GM12878 (cell line): ENCODE results near the gene GPBP1L1. TPM values are rescaled to one million over a fixed set of nuclear protein-coding genes. Genes with fewer than 3 reads are reported as not detected.

Source experiments
- CHD4 ChIP-seq: fragments of 200-600 bp; sonication (generic); IDR thresholded peaks from 2 replicates; pipeline ENCODE4 v1.6.1; 2016; ENCODE audit warnings: mild to moderate bottlenecking
- EP300 ChIP-seq, 2 experiments: fragments of 150-350 bp in 1 of 2; IDR thresholded peaks; 2 replicates each; pipeline ENCODE4 v1.6.1; 2011 to 2012; ENCODE audit warnings: low read depth in 2 of 2, low read length in 2 of 2, borderline replicate concordance in 1 of 2, improper control_type of control experiment in 1 of 2, inconsistent platforms in 1 of 2; ENCODE audit not compliant: control insufficient read depth in 1 of 2
- ETV6 ChIP-seq, 2 experiments: fragments of 450-650 bp in 1 of 2; IDR thresholded peaks in 1 of 2; conservative IDR thresholded peaks in 1 of 2; 2 replicates each; pipeline ENCODE4 v1.6.1; 2014; ENCODE audit warnings: antibody characterized with exemption in 1 of 2, borderline replicate concordance in 1 of 2, low read depth in 1 of 2, mild to moderate bottlenecking in 1 of 2, moderate library complexity in 1 of 2
- FOXK2 ChIP-seq: fragments of 450-650 bp; IDR thresholded peaks from 2 replicates; pipeline ENCODE4 v1.6.1; 2017; ENCODE audit warnings: mild to moderate bottlenecking, moderate library complexity
- GABPA ChIP-seq: IDR thresholded peaks from 2 replicates; pipeline ENCODE4 v1.6.1; 2014; ENCODE audit warnings: antibody characterized with exemption, low read depth, mild to moderate bottlenecking, inconsistent platforms
- NR2F1 ChIP-seq: fragments of 450-650 bp; conservative IDR thresholded peaks from 2 replicates; pipeline ENCODE4 v1.6.1; 2017; ENCODE audit warnings: mild to moderate bottlenecking
- RAD21 ChIP-seq: IDR thresholded peaks from 2 replicates; pipeline ENCODE4 v1.6.1; 2011; ENCODE audit warnings: mild to moderate bottlenecking, low read depth, low read length, moderate library complexity; ENCODE audit not compliant: insufficient read depth
- RAD51 ChIP-seq: fragments of 450-650 bp; IDR thresholded peaks from 2 replicates; pipeline ENCODE4 v1.6.1; 2016; ENCODE audit warnings: moderate library complexity, mild to moderate bottlenecking, inconsistent platforms
- RUNX3 ChIP-seq: IDR thresholded peaks from 2 replicates; pipeline ENCODE4 v1.6.1; 2012; ENCODE audit warnings: low read length, inconsistent platforms
- SMAD5 ChIP-seq: IDR thresholded peaks from 2 replicates; pipeline ENCODE4 v1.6.1; 2016; ENCODE audit warnings: antibody characterized with exemption, low read depth
- YY1 ChIP-seq: IDR thresholded peaks from 2 replicates; pipeline ENCODE4 v1.6.1; 2011; ENCODE audit warnings: low read depth, mild to moderate bottlenecking, low read length
- ZBTB40 ChIP-seq: fragments of 450-650 bp; IDR thresholded peaks from 2 replicates; pipeline ENCODE4 v1.6.1; 2016; ENCODE audit warnings: mild to moderate bottlenecking, moderate library complexity, borderline replicate concordance
- polyA plus RNA-seq, 11 experiments: library from polyadenylated mRNA; depleted of rRNA in 4 of 11; unstranded in 6 of 11; stranded (reverse) in 5 of 11; fragments of >200 nt; fragmentation: Nextera tagmentation in 4 of 11; fragmentation: Illumina TruSeq in 1 of 11; extraction: Ambion mirVana in 4 of 11; extraction: Trizol in 1 of 11; gene quantifications; 1 replicate in 1 of 11; 2 replicates in 10 of 11; pipeline versions ENCODE4 v1.2.1 to v1.2.3, GENCODE V29; 2011 to 2016; ENCODE audit warnings: inconsistent platforms in 2 of 11, missing spikeins in 2 of 11, low read depth in 1 of 11
- total RNA-seq, 4 experiments: library from RNA; depleted of rRNA in 3 of 4; stranded (reverse); fragments of >200 nt in 3 of 4; fragmentation: Illumina TruSeq in 1 of 4; extraction: Trizol in 1 of 4; gene quantifications; 2 replicates each; pipeline versions ENCODE4 v1.2.1 to v1.2.3, GENCODE V29; 2013 to 2021
- TF ChIP-seq, protein P1 (sequence below): fragments of 450-650 bp; IDR thresholded peaks from 2 replicates; pipeline ENCODE4 v1.6.1; 2018; ENCODE audit warnings: borderline replicate concordance, mild to moderate bottlenecking; ENCODE audit not compliant: partially characterized antibody
- TF ChIP-seq, protein P2 (sequence below): fragments of 450-650 bp; IDR thresholded peaks from 2 replicates; pipeline ENCODE4 v1.6.1; 2016; ENCODE audit warnings: mild to moderate bottlenecking
- TF ChIP-seq, protein P3 (sequence below): fragments of 450-650 bp; IDR thresholded peaks from 2 replicates; pipeline ENCODE4 v1.6.1; 2018; ENCODE audit warnings: mild to moderate bottlenecking, low read depth, moderate library complexity; ENCODE audit not compliant: partially characterized antibody
- TF ChIP-seq, protein P4 (sequence below): fragments of 150-350 bp; IDR thresholded peaks from 2 replicates; pipeline ENCODE4 v1.6.1; 2014; ENCODE audit warnings: mild to moderate bottlenecking, low read depth, low read length

The GPBP1L1 gene
- total and polyA plus RNA-seq, 10 of the 15 experiments (the other 5 are each of a cell fraction or from before 2014, with no cell fraction given), result 37.3 to 91.6 (median 81.2) TPM

DNA sequence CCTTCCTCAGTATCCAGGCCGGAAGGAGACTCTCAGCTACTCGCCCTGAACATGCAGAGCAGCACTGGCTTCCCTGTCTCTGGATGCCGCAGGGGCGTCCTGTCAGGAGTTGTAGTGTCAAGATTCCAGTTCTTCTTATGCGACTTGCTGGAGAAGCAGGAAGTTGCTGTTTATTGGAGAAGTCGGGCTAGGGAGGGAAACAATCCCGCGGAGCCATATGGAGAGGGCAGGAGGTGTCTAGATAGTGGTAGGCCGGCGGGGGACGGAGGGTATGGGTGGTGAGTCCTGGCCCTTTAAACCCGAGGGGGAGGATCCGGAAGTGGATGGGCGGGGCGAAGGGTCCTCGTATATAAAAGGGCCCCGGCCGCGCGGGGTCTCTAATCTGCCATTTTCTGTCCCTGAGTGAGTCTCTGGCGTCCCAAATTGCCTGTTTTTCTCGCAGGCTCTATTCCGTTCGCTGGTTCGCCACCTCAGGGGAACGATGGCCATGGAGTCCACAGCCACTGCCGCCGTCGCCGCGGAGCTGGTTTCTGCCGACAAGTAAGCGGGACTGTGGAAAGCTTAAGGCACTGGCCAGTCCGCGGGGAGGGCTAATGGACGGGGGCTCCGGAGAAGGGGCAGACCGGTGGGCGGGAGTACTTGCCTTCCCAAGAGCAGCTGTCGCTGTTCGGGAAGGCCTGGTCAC, 102.5 kb downstream of the GPBP1L1 start, which contains the start of gene NASP (continued):
- peak; percentile 81 for TF ChIP-seq GABPA
- TF ChIP-seq, protein P1, sequence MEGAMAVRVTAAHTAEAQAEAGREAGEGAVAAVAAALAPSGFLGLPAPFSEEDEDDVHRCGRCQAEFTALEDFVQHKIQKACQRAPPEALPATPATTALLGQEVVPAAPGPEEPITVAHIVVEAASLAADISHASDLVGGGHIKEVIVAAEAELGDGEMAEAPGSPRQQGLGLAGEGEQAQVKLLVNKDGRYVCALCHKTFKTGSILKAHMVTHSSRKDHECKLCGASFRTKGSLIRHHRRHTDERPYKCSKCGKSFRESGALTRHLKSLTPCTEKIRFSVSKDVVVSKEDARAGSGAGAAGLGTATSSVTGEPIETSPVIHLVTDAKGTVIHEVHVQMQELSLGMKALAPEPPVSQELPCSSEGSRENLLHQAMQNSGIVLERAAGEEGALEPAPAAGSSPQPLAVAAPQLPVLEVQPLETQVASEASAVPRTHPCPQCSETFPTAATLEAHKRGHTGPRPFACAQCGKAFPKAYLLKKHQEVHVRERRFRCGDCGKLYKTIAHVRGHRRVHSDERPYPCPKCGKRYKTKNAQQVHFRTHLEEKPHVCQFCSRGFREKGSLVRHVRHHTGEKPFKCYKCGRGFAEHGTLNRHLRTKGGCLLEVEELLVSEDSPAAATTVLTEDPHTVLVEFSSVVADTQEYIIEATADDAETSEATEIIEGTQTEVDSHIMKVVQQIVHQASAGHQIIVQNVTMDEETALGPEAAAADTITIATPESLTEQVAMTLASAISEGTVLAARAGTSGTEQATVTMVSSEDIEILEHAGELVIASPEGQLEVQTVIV, result peak; percentile 73
- no peak for TF ChIP-seq ETV6 (conservative IDR thresholded peaks at IDR 0.05 in 1 of 2, IDR thresholded peaks at IDR 0.05 in 1 of 2; ENCODE audit: borderline replicate concordance in 1 of 2, low read depth in 1 of 2)
- no peak for TF ChIP-seq RAD21
- peak; percentile 98 for TF ChIP-seq SMAD5
- TF ChIP-seq NR2F1, result 0 out of 2 replicates have a peak, but pooled peaks have one; percentile 36
- TF ChIP-seq, protein P2, sequence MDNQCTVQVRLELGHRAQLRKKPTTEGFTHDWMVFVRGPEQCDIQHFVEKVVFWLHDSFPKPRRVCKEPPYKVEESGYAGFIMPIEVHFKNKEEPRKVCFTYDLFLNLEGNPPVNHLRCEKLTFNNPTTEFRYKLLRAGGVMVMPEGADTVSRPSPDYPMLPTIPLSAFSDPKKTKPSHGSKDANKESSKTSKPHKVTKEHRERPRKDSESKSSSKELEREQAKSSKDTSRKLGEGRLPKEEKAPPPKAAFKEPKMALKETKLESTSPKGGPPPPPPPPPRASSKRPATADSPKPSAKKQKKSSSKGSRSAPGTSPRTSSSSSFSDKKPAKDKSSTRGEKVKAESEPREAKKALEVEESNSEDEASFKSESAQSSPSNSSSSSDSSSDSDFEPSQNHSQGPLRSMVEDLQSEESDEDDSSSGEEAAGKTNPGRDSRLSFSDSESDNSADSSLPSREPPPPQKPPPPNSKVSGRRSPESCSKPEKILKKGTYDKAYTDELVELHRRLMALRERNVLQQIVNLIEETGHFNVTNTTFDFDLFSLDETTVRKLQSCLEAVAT, result peak; percentile 76
- TF ChIP-seq EP300 (IDR thresholded peaks at IDR 0.05; ENCODE audit: borderline replicate concordance in 1 of 2, control insufficient read depth in 1 of 2, low read depth in 2 of 2, low read length in 2 of 2), result no peak
- no peak for TF ChIP-seq FOXK2
- no peak for TF ChIP-seq RAD51
- TF ChIP-seq, protein P3, sequence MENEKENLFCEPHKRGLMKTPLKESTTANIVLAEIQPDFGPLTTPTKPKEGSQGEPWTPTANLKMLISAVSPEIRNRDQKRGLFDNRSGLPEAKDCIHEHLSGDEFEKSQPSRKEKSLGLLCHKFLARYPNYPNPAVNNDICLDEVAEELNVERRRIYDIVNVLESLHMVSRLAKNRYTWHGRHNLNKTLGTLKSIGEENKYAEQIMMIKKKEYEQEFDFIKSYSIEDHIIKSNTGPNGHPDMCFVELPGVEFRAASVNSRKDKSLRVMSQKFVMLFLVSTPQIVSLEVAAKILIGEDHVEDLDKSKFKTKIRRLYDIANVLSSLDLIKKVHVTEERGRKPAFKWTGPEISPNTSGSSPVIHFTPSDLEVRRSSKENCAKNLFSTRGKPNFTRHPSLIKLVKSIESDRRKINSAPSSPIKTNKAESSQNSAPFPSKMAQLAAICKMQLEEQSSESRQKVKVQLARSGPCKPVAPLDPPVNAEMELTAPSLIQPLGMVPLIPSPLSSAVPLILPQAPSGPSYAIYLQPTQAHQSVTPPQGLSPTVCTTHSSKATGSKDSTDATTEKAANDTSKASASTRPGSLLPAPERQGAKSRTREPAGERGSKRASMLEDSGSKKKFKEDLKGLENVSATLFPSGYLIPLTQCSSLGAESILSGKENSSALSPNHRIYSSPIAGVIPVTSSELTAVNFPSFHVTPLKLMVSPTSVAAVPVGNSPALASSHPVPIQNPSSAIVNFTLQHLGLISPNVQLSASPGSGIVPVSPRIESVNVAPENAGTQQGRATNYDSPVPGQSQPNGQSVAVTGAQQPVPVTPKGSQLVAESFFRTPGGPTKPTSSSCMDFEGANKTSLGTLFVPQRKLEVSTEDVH, result no peak
- peak; percentile 78 for TF ChIP-seq ZBTB40
- peak; percentile 40 for TF ChIP-seq RUNX3
- TF ChIP-seq, protein P4, sequence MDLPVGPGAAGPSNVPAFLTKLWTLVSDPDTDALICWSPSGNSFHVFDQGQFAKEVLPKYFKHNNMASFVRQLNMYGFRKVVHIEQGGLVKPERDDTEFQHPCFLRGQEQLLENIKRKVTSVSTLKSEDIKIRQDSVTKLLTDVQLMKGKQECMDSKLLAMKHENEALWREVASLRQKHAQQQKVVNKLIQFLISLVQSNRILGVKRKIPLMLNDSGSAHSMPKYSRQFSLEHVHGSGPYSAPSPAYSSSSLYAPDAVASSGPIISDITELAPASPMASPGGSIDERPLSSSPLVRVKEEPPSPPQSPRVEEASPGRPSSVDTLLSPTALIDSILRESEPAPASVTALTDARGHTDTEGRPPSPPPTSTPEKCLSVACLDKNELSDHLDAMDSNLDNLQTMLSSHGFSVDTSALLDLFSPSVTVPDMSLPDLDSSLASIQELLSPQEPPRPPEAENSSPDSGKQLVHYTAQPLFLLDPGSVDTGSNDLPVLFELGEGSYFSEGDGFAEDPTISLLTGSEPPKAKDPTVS, result no peak
- peak; percentile 90; the same call in 1 of the 2 replicates for TF ChIP-seq YY1
- no peak for TF ChIP-seq CHD4
